ENCODE data around the gene UBTD2.

UBTD2 gene

GRCh38 chr5:172252501-172252900 lies 31.1 kb downstream of the UBTD2 start:
- Histone ChIP-seq H3K4me1 (ENCODE audit: control extremely low read depth in 1 of 4, control insufficient read depth in 4 of 4, insufficient read depth in 4 of 4, low read length in 3 of 4) (no peaks in the 10 kb centered on the region), H3K36me3 (ENCODE audit: control insufficient read depth in 4 of 4, insufficient read depth in 4 of 4, low read length in 3 of 4) (peaks cover 2 to 26% (median 14%) of the 10 kb centered on the region in 4 experiments), H3K27ac (ENCODE audit: insufficient read depth in 1 of 2, low read depth in 1 of 2, low read length in 2 of 2, poor library complexity in 1 of 2, severe bottlenecking in 2 of 2) (no peak overlapping the region), H3K4me3 (ENCODE audit: control insufficient read depth in 1 of 7, extremely low read depth in 1 of 7, insufficient read depth in 4 of 7, low read depth in 2 of 7, low read length in 6 of 7) (no peak overlapping the region), H3K27me3 (replicated peaks in 2 of 5; ENCODE audit: control insufficient read depth in 4 of 5, insufficient read depth in 5 of 5, low read length in 4 of 5) (no peaks in the 10 kb centered on the region), H3K9me3 (ENCODE audit: control extremely low read depth in 1 of 5, control insufficient read depth in 4 of 5, insufficient read depth in 2 of 5, low read depth in 1 of 5, low read length in 4 of 5) (peaks cover 4 to 41% (median 15%) of the 10 kb centered on the region in 5 experiments)
- ChIA-PET POLR2A (no interaction called here), CTCF (no interaction called here)
- DNase-seq: no peak
- WGBS (ENCODE audit: insufficient coverage): no CpG with 5 or more reads among the region's 2 CpGs

- ChIA-PET CTCF (no interaction called here), POLR2A (interaction anchor here (0.6 kb wide), 1 partner anchor 136 kb away, joined by 6 read pairs; no protein-coding TSS in a partner anchor)
- H3K9me3 ChIP-seq (ENCODE audit: control extremely low read depth in 1 of 5, control insufficient read depth in 4 of 5, insufficient read depth in 2 of 5, low read depth in 1 of 5, low read length in 4 of 5): peaks cover 4 to 40% (median 15%) of the 10 kb centered on the region in 5 experiments
- H3K4me3 ChIP-seq (ENCODE audit: control insufficient read depth in 1 of 7, extremely low read depth in 1 of 7, insufficient read depth in 4 of 7, low read depth in 2 of 7, low read length in 6 of 7): no peak overlapping the region
- WGBS (ENCODE audit: insufficient coverage): no CpG with 5 or more reads among the region's 1 CpG
- no peaks in the 10 kb centered on the region for H3K27me3 ChIP-seq (replicated peaks in 2 of 5; ENCODE audit: control insufficient read depth in 4 of 5, insufficient read depth in 5 of 5, low read length in 4 of 5)
- H3K4me1 ChIP-seq (ENCODE audit: control extremely low read depth in 1 of 4, control insufficient read depth in 4 of 4, insufficient read depth in 4 of 4, low read length in 3 of 4): no peaks in the 10 kb centered on the region
- H3K27ac ChIP-seq (ENCODE audit: insufficient read depth in 1 of 2, low read depth in 1 of 2, low read length in 2 of 2, poor library complexity in 1 of 2, severe bottlenecking in 2 of 2): no peak overlapping the region
- H3K36me3 ChIP-seq (ENCODE audit: control insufficient read depth in 4 of 4, insufficient read depth in 4 of 4, low read length in 3 of 4): peaks cover 2 to 21% (median 14%) of the 10 kb centered on the region in 4 experiments
- peak in 2 of 3 donors; percentile 21 to 26 for DNase-seq
Measured at GRCh38 chr5:172251419-172251818, 32.1 kb downstream of the UBTD2 start.

GRCh38 chr5:172248637-172249036 lies 34.9 kb downstream of the UBTD2 start:
- POLR2A ChIA-PET: no interaction called here
- Histone ChIP-seq H3K27ac (ENCODE audit: insufficient read depth in 1 of 2, low read depth in 1 of 2, low read length in 2 of 2, poor library complexity in 1 of 2, severe bottlenecking in 2 of 2) (no peak overlapping the region), H3K27me3 (replicated peaks in 2 of 5; ENCODE audit: control insufficient read depth in 4 of 5, insufficient read depth in 5 of 5, low read length in 4 of 5) (no peaks in the 10 kb centered on the region), H3K4me3 (ENCODE audit: control insufficient read depth in 1 of 7, extremely low read depth in 1 of 7, insufficient read depth in 4 of 7, low read depth in 2 of 7, low read length in 6 of 7) (no peak overlapping the region), H3K36me3 (ENCODE audit: control insufficient read depth in 4 of 4, insufficient read depth in 4 of 4, low read length in 3 of 4) (peaks cover 2 to 10% (median 6%) of the 10 kb centered on the region in 4 experiments), H3K9me3 (ENCODE audit: control extremely low read depth in 1 of 5, control insufficient read depth in 4 of 5, insufficient read depth in 2 of 5, low read depth in 1 of 5, low read length in 4 of 5) (peaks cover 4 to 32% (median 9%) of the 10 kb centered on the region in 5 experiments), H3K4me1 (ENCODE audit: control extremely low read depth in 1 of 4, control insufficient read depth in 4 of 4, insufficient read depth in 4 of 4, low read length in 3 of 4) (no peaks in the 10 kb centered on the region)
- WGBS (ENCODE audit: insufficient coverage): no CpG with 5 or more reads among the region's 2 CpGs
- CTCF ChIA-PET: no interaction called here
- no peak for DNase-seq

- no peaks in the 10 kb centered on the region for H3K27me3 ChIP-seq (replicated peaks in 2 of 5; ENCODE audit: control insufficient read depth in 4 of 5, insufficient read depth in 5 of 5, low read length in 4 of 5)
- H3K9me3 ChIP-seq (ENCODE audit: control extremely low read depth in 1 of 5, control insufficient read depth in 4 of 5, insufficient read depth in 2 of 5, low read depth in 1 of 5, low read length in 4 of 5): peaks cover 0 to 10% (median 3%) of the 10 kb centered on the region in 5 experiments
- POLR2A ChIA-PET: no interaction called here
- H3K36me3 ChIP-seq (ENCODE audit: control insufficient read depth in 4 of 4, insufficient read depth in 4 of 4, low read length in 3 of 4): peaks cover 0 to 7% (median 5%) of the 10 kb centered on the region in 4 experiments
- H3K4me3 ChIP-seq (ENCODE audit: control insufficient read depth in 1 of 7, extremely low read depth in 1 of 7, insufficient read depth in 4 of 7, low read depth in 2 of 7, low read length in 6 of 7): no peak overlapping the region
- CTCF ChIA-PET: no interaction called here
- no peak for DNase-seq
- no peaks in the 10 kb centered on the region for H3K4me1 ChIP-seq (ENCODE audit: control extremely low read depth in 1 of 4, control insufficient read depth in 4 of 4, insufficient read depth in 4 of 4, low read length in 3 of 4)
- 100% methylated on average over 1 of the region's 1 CpG for WGBS (ENCODE audit: insufficient coverage)
- H3K27ac ChIP-seq (ENCODE audit: insufficient read depth in 1 of 2, low read depth in 1 of 2, low read length in 2 of 2, poor library complexity in 1 of 2, severe bottlenecking in 2 of 2): no peak overlapping the region
Measured at GRCh38 chr5:172245703-172246125, 37.9 kb downstream of the UBTD2 start.

GRCh38 chr5:172245046-172245445 lies 38.5 kb downstream of the UBTD2 start:
- Histone ChIP-seq H3K4me1 (ENCODE audit: control extremely low read depth in 1 of 4, control insufficient read depth in 4 of 4, insufficient read depth in 4 of 4, low read length in 3 of 4) (no peaks in the 10 kb centered on the region), H3K27ac (ENCODE audit: insufficient read depth in 1 of 2, low read depth in 1 of 2, low read length in 2 of 2, poor library complexity in 1 of 2, severe bottlenecking in 2 of 2) (no peak overlapping the region), H3K9me3 (ENCODE audit: control extremely low read depth in 1 of 5, control insufficient read depth in 4 of 5, insufficient read depth in 2 of 5, low read depth in 1 of 5, low read length in 4 of 5) (peaks cover 0 to 6% (median under 1%) of the 10 kb centered on the region in 5 experiments), H3K4me3 (ENCODE audit: control insufficient read depth in 1 of 7, extremely low read depth in 1 of 7, insufficient read depth in 4 of 7, low read depth in 2 of 7, low read length in 6 of 7) (no peak overlapping the region), H3K36me3 (ENCODE audit: control insufficient read depth in 4 of 4, insufficient read depth in 4 of 4, low read length in 3 of 4) (peaks cover 0 to 6% (median 1%) of the 10 kb centered on the region in 4 experiments), H3K27me3 (replicated peaks in 2 of 5; ENCODE audit: control insufficient read depth in 4 of 5, insufficient read depth in 5 of 5, low read length in 4 of 5) (no peaks in the 10 kb centered on the region)
- 100% methylated on average over 1 of the region's 2 CpGs for WGBS (ENCODE audit: insufficient coverage)
- POLR2A ChIA-PET: no interaction called here
- CTCF ChIA-PET: no interaction called here
- DNase-seq: no peak

GRCh38 chr5:172243302-172243701 lies 40.3 kb downstream of the UBTD2 start:
- WGBS (ENCODE audit: insufficient coverage): no CpG with 5 or more reads among the region's 3 CpGs
- POLR2A ChIA-PET: no interaction called here

GRCh38 chr5:172238334-172238733 lies 45.2 kb downstream of the UBTD2 start:
- 0% methylated on average over 1 of the region's 1 CpG for WGBS (ENCODE audit: insufficient coverage)
- no peak for DNase-seq
- Histone ChIP-seq H3K9me3 (ENCODE audit: control extremely low read depth in 1 of 5, control insufficient read depth in 4 of 5, insufficient read depth in 2 of 5, low read depth in 1 of 5, low read length in 4 of 5) (no peaks in the 10 kb centered on the region), H3K27me3 (replicated peaks in 2 of 5; ENCODE audit: control insufficient read depth in 4 of 5, insufficient read depth in 5 of 5, low read length in 4 of 5) (no peaks in the 10 kb centered on the region), H3K36me3 (ENCODE audit: control insufficient read depth in 4 of 4, insufficient read depth in 4 of 4, low read length in 3 of 4) (peaks cover 2 to 6% (median 3%) of the 10 kb centered on the region in 4 experiments), H3K4me1 (ENCODE audit: control extremely low read depth in 1 of 4, control insufficient read depth in 4 of 4, insufficient read depth in 4 of 4, low read length in 3 of 4) (peaks cover 0 to 23% (median 11%) of the 10 kb centered on the region in 4 experiments), H3K4me3 (ENCODE audit: control insufficient read depth in 1 of 7, extremely low read depth in 1 of 7, insufficient read depth in 4 of 7, low read depth in 2 of 7, low read length in 6 of 7) (no peak overlapping the region), H3K27ac (ENCODE audit: insufficient read depth in 1 of 2, low read depth in 1 of 2, low read length in 2 of 2, poor library complexity in 1 of 2, severe bottlenecking in 2 of 2) (no peak overlapping the region)
- ChIA-PET POLR2A (no interaction called here), CTCF (no interaction called here)

More at GRCh38 chr5:172243302-172243701, 40.3 kb downstream of the UBTD2 start:
- no peak for DNase-seq
- peaks cover 0 to 3% (median 1%) of the 10 kb centered on the region in 4 experiments for H3K36me3 ChIP-seq (ENCODE audit: control insufficient read depth in 4 of 4, insufficient read depth in 4 of 4, low read length in 3 of 4)
- no peak overlapping the region for H3K4me3 ChIP-seq (ENCODE audit: control insufficient read depth in 1 of 7, extremely low read depth in 1 of 7, insufficient read depth in 4 of 7, low read depth in 2 of 7, low read length in 6 of 7)
- CTCF ChIA-PET: interaction anchor here (0.6 kb wide), 2 partner anchors 144 to 218 kb away, joined by 3 read pairs; no protein-coding TSS in a partner anchor
- no peaks in the 10 kb centered on the region for H3K9me3 ChIP-seq (ENCODE audit: control extremely low read depth in 1 of 5, control insufficient read depth in 4 of 5, insufficient read depth in 2 of 5, low read depth in 1 of 5, low read length in 4 of 5)
- H3K4me1 ChIP-seq (ENCODE audit: control extremely low read depth in 1 of 4, control insufficient read depth in 4 of 4, insufficient read depth in 4 of 4, low read length in 3 of 4): peaks cover 0 to 5% (median 2%) of the 10 kb centered on the region in 4 experiments
- no peak overlapping the region for H3K27ac ChIP-seq (ENCODE audit: insufficient read depth in 1 of 2, low read depth in 1 of 2, low read length in 2 of 2, poor library complexity in 1 of 2, severe bottlenecking in 2 of 2)
- no peaks in the 10 kb centered on the region for H3K27me3 ChIP-seq (replicated peaks in 2 of 5; ENCODE audit: control insufficient read depth in 4 of 5, insufficient read depth in 5 of 5, low read length in 4 of 5)

Measured in common myeloid progenitor, CD34-positive (primary cell).